ENCODE data around the gene OR5D18. TPM values are rescaled to one million over a fixed set of nuclear protein-coding genes. Genes with fewer than 3 reads are reported as not detected.
"Not testable (repeated sequence)": the region's sequence is repeated elsewhere in the genome, so short reads cannot be mapped to it uniquely, and the experiment has no call there.

The OR5D18 gene
- total and polyA plus RNA-seq, 5 donors: not detected

- WGBS: 13% methylated on average over 1 of the region's 1 CpG
- Histone ChIP-seq H3K4me3 (ENCODE audit: low read length) (no peak overlapping the region), H3K27me3 (ENCODE audit: control insufficient read depth, insufficient read depth) (no peaks in the 10 kb centered on the region), H3K9me3 (ENCODE audit: control insufficient read depth, low read length) (no peaks in the 10 kb centered on the region), H3K27ac (ENCODE audit: low read length) (no peak overlapping the region), H3K4me1 (ENCODE audit: control insufficient read depth, insufficient read depth, low read length) (no peaks in the 10 kb centered on the region)
- DNase-seq (no peak), ATAC-seq (no peak)
- intact Hi-C loops (cut with DNase I): no loop called here
These were observed 35.3 kb downstream of the OR5D18 start for GRCh38 chr11:55854704-55855103.

DNA sequence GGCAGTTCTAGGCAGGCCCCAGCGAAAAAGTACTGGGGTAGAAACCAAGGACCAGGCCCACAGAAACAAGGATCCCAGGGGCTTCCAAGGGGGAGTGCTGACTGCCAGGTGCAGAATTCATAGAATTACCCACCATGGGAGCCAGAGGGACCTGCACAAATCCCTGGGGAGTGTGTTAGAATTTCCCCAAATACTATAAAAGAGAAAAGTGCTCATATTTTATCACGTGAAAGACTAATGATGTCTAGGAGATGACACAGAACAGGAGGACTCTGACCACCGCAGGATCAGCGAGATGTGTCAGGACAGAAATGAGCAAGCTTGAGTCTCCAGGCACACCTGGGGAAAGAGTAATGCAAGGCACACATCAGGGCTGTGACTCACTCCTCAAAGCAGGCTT is 47.9 kb downstream of the OR5D18 start:
- H3K27ac ChIP-seq (ENCODE audit: low read length); intact Hi-C loops (cut with DNase I); H3K4me3 ChIP-seq (ENCODE audit: low read length); H3K27me3 ChIP-seq (ENCODE audit: control insufficient read depth, insufficient read depth); H3K9me3 ChIP-seq (ENCODE audit: control insufficient read depth, low read length); ATAC-seq; DNase-seq; H3K4me1 ChIP-seq (ENCODE audit: control insufficient read depth, insufficient read depth, low read length): not testable (repeated sequence)
- 81% methylated on average over 4 of the region's 4 CpGs for WGBS

Other genes with a start within 250 kb of the OR5D18 start
- gene OR4C16, start 247.5 kb upstream of the OR5D18 start, total RNA-seq: not detected
- not detected for gene OR4C16, start 247.5 kb upstream of the OR5D18 start, polyA plus RNA-seq
- gene OR4C11, start 212.0 kb upstream of the OR5D18 start, total RNA-seq: not detected
- gene OR4C11, start 212.0 kb upstream of the OR5D18 start, polyA plus RNA-seq: not detected
- gene OR4P4, start 184.5 kb upstream of the OR5D18 start, total RNA-seq: not detected
- gene OR4P4, start 184.5 kb upstream of the OR5D18 start, polyA plus RNA-seq: not detected
- gene OR4S2, start 171.3 kb upstream of the OR5D18 start, total RNA-seq: not detected
- gene OR4S2, start 171.3 kb upstream of the OR5D18 start, polyA plus RNA-seq: not detected
- gene OR4C6, start 157.4 kb upstream of the OR5D18 start, total RNA-seq: not detected
- gene OR4C6, start 157.4 kb upstream of the OR5D18 start, polyA plus RNA-seq: not detected
- gene OR5D13, start 46.2 kb upstream of the OR5D18 start, total RNA-seq: not detected
- gene OR5D13, start 46.2 kb upstream of the OR5D18 start, polyA plus RNA-seq: not detected
- gene OR5D14, start 24.1 kb upstream of the OR5D18 start, total RNA-seq: not detected
- not detected for gene OR5D14, start 24.1 kb upstream of the OR5D18 start, polyA plus RNA-seq
- not detected for gene OR5L1, start 8.3 kb upstream of the OR5D18 start, total RNA-seq
- not detected for gene OR5L1, start 8.3 kb upstream of the OR5D18 start, polyA plus RNA-seq
- gene OR5L2, start 7.6 kb downstream of the OR5D18 start, total RNA-seq: not detected
- not detected for gene OR5L2, start 7.6 kb downstream of the OR5D18 start, polyA plus RNA-seq
- gene OR5D16, start 19.1 kb downstream of the OR5D18 start, total RNA-seq: not detected
- not detected for gene OR5D16, start 19.1 kb downstream of the OR5D18 start, polyA plus RNA-seq
- gene TRIM51, start 63.7 kb downstream of the OR5D18 start, total RNA-seq: not detected
- not detected for gene TRIM51, start 63.7 kb downstream of the OR5D18 start, polyA plus RNA-seq
- not detected for gene OR5W2, start 95.0 kb downstream of the OR5D18 start, total RNA-seq
- gene OR5W2, start 95.0 kb downstream of the OR5D18 start, polyA plus RNA-seq: not detected
- not detected for gene OR5I1, start 116.8 kb downstream of the OR5D18 start, total RNA-seq
- not detected for gene OR5I1, start 116.8 kb downstream of the OR5D18 start, polyA plus RNA-seq
- gene OR10AG1, start 150.3 kb downstream of the OR5D18 start, total RNA-seq: not detected
- not detected for gene OR10AG1, start 150.3 kb downstream of the OR5D18 start, polyA plus RNA-seq
- gene OR5F1, start 175.0 kb downstream of the OR5D18 start, total RNA-seq: not detected
- gene OR5F1, start 175.0 kb downstream of the OR5D18 start, polyA plus RNA-seq: not detected
- not detected for gene OR5AS1, start 208.0 kb downstream of the OR5D18 start, total RNA-seq
- gene OR5AS1, start 208.0 kb downstream of the OR5D18 start, polyA plus RNA-seq: not detected

All from right cardiac atrium (tissue), 5 donors.